HG03135 (cell line): ENCODE measurements around the gene MRPL33.
A peak's percentile ranks its signal among the peaks of the same experiment; 100 is the strongest.
"Not testable (repeated sequence)": the region's sequence is repeated elsewhere in the genome, so short reads cannot be mapped to it uniquely, and the experiment has no call there.

Source experiments
- ATAC-seq: cut with Tn5 transposase; IDR thresholded peaks from one replicate; pipeline ENCODE4 v1.9.1; 2021; ENCODE audit warnings: mild to moderate bottlenecking, moderate library complexity; ENCODE audit not compliant: unreplicated experiment

Gene MRPL33

DNA sequence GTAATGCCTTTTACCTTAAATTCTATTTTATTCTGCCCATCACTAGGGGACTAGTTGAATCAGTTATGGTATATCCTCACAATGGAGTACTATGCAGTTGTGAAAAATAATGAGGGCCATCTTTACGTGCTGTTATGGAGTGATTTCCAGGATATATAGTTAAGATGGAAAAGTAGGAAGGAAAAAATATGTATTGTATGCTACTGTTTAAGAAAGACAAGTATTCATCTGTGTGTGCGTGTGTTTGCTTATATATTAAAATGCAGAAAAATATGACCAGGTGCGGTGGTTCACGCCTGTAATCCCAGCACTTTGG, 32.5 kb upstream of the MRPL33 start:
- no peak for ATAC-seq

DNA sequence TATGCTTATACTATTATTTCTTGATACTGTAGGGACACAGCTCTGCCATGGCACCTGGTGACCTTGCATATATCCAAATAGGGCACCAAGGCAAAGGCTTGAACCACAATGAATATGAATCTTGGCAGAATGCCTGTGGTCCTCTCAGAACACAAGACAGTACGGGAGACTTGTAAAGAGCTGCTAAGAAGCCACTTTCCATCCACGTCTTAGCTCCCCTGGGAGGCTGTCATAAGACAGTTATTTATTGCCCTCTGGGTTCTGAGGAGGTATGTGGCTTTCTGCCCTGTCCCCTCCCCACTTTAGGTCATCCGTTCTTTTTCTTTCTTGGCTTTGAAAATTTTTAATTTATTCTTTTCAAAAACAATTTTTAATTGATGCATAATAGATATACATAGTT, 29.8 kb upstream of the MRPL33 start:
- ATAC-seq = no peak

DNA sequence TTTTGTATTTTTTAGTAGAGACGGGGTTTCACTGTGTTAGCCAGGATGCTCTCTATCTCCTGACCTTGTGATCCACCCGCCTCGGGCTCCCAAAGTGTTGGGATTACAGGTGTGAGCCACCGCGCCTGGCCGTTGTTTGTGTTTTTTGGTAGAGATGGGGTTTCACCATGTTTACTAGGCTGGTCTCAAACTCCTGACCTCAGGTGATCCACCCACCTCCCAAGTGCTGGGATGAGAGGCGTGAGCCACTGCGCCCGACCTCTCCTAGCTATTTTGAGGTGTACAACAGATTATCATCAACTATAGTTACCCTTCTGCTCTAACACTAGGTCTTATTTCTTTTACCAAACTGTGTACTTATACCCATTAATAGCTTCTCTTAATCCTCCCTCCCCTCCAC, 28.9 kb upstream of the MRPL33 start:
- ATAC-seq = no peak

DNA sequence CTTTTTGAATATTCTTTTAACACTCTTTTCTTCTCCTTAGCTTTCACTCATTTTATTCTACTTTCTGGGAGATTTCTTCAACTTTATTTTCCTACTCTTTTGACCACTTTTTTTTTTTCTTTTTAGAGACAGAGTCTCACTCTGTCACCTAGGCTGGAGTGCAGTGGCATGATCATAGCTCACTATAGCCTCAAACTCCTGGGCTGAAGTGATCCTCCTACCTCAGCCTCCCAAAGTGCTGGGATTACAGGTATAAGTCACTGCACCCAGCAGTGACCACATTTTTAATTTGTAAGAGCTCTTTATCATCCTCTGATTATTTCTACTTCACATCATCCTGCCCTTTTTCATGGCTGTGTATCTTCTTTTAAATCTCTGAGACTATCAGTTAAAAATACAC, 26.0 kb upstream of the MRPL33 start:
- not testable (repeated sequence) for ATAC-seq

DNA sequence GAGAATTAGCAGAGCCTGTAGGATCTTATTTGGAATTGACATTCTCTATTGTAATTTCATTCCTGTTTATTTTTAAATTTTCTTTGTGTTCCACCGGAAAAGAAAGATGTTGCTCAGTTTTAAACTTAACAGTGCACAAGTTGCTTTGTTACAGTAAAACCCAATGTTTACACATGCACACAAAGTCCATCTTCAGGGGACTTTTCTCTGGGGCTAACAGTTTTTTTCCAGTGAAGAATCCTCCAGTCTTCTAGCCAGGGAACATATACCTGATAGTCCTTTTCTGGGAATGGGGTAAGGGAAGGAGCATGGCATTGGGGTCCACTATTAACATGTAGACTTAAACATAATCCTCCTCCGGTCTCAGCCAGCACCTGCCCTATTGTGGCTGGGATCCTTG, 25.2 kb upstream of the MRPL33 start:
- no peak for ATAC-seq

DNA sequence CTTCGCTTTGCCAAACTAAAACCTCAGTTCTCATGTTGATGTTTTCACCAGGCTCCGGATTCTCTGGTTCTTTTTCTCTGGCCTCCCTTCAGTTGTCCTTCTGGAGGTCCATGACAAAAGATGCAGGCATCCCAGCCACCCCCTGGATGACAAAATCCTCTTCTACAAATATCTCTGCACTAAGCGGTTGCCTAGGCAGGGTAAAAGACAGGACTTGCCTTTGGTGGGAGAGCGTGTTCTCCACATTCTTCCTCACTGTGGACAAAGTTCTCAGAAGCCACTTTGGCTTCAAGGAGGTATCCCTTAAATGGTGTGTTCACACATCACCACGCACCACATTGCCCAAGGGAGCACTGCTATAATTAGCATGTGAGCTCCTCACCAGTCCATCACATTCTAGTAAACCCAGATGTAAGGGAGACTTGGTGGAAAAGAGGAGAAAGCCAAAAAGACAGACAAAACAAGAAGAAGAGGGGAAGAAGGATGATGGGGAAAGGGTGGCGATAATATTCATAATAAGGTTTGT, 23.6 kb upstream of the MRPL33 start:
- ATAC-seq = no peak

DNA sequence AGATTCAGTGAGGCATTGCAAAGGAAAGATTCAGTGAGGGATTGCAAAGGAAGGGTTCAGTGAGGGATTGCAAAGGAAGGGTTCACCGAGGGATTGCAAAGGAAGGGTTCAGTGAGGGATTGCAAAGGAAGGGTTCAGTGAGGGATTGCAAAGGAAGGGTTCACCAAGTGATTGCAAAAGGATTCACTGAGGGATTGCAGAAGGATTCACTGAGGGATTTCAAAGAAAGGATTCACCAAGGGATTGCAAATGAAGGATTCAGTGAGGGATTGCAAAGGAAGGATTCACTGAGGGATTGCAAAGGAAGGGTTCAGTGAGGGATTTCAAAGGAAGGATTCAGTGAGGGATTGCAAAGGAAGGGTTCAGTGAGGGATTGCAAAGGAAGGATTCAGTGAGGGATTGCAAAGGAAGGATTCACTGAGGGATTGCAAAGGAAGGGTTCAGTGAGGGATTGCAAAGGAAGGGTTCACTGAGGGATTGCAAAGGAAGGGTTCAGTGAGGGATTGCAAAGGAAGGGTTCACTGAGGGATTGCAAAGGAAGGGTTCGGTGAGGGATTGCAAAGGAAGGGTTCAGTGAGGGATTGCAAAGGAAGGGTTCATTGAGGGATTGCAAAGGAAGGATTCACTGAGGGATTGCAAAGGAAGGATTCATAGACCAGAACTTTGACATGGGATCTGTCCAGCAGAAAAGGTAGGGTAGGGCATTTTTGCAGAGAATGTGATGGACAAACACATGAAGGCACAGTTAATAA, 22.5 kb upstream of the MRPL33 start:
- not testable (repeated sequence) for ATAC-seq

DNA sequence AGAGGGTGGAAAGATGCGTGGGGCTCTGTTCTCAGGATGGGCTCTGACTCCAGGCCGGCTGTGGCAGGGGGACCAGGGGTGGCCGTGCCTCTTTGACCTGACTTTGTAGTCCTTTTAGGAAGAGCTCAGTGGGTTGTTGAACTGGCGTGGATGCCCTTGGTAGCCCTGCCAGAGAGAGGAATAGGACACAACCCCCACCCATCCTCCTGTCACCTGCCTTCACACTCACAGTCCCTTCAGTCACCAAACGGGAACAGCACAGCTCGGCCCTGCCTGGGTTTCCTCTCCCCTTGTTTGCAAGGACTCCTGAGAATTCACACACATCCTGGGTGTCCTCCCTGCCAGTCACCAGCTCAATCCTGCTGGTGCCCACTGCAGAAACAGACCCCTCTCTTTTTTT, 20.1 kb upstream of the MRPL33 start:
- no peak for ATAC-seq

DNA sequence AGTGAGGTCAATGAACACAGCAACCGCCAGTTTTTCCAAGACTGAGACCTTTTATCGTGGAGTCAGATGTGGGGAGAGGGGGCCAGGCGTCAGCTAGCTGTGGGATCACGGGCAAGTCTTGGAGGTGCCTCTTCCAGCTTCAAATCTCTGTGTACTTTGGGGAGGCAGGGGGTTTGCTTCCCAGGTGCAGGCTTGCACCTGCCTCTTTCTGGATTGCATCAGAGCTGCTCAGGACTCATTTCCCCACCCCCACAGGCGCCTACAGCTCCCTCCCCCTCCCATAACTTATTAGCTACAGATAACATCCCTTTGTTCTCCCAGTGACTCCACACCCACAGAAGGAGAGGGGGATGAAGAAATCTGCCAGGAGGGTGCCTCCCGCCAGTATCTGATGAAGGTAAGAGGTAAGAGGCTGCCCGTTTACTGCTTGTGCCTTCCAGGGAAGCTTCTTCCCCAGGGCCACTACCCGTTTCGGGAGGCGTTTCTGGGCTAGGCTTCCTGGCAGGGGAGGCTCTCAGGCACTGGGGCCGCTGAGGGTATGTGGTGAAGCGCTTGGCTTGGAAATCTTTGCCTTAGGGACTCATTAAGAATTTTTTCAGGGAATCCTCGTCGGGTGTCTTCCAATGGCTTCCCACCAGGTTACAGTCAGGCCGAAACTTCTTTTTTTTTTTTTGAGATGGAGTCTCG, 18.8 kb upstream of the MRPL33 start:
- ATAC-seq = no peak

DNA sequence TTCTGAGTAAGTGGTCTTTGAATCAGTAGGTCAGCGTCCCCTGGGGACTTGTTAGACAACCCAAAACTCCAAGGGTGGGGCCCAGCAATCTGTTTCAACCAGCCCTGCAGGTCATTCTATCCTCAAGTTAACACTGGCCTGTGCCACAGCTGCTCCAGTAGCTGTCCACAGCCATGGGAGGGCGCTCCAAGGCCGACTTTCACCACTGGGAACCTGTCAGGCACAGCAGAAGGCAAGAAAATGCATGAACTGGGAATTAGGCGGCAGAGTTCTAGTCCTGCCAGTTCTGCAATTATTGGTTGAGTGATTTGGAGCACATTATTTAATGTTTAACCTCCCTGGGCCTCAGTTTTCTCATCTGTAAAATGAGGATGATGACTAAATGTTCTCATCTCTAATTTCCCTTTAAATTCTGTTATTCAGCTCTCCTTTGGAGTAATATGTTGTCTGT, 17.4 kb upstream of the MRPL33 start:
- ATAC-seq = no peak

DNA sequence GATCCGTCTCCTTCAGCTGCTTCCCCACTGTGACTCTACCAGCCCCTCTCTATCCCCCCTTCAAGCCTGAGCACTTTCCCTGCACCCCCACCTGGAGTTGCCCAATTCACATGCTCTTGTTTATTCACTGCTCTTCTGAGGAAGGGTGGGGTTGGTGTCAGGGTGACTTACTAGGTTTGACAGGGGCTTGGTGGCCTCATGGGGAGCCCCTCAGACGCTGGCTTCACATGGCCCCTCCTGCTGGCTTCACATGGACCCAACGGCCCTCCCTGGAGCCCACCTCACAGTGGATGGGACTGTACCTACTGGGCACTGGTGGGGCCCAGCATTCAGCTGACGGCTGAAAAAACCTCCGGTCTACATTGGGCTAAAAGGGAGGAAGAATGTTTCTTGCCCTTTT, 16.7 kb upstream of the MRPL33 start:
- ATAC-seq = no peak

DNA sequence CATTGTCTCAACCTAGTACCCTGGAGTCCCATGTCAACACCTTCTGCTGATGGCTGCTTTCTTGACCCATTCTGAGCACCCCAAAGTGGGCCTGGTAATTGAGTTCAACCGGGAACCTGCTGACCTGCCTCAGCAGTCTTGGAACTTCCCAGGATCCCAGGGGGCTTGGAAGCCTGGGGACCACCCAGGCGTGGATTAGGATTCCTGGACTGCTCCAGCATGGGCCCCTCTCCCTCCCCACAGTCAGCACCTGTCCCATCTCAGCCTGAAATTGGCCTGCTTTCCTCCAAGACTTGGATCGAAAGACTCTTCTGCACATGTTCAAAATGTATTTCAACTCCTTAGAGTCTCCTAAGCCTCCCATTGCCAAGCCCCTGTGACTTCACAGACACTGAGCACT, 15.4 kb upstream of the MRPL33 start:
- ATAC-seq = no peak

DNA sequence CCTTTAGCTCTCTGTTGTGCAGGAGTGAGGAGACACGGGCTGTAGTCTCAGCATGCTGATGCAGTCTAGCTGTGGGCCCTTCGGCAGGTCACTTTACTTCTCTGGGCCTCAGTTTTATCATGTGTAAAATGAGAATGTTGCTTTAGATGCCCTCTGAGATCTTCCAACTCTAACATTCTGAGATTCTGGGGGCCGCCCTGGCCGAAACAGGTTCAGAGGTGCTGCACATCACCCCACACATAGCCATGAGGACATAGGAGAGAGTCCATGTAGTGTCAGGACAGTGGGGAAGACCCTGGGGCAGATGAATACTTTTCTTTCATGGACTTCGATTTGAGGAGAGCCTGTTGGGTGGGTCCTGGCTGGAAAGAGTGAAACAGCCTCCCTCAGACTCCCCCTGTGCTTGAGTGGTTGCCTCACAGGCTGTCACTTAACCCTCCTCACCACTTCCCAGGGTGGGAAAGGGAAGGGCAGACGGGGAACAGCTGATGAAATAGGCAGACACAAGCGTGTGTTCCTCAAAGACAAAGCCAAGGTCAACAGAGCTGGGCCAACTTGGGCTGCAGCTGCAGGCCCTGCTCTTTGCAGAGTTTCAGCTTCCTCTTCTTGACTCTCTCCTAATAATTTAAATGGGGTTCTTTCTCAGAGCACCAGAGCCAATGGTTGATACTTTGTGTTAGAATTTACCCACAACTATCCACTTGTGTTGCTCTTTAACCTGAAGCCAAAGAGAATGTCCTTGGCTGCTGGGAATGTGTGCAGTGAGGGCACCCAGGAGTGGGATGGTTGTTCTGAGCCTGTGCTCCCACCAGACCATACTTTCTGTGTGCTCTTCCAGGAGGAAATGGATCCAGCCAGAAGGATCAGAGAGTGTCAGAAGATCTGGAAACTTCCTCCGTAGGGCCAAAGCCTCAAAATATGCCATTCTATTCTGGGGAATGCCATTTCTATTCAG, 14.7 kb upstream of the MRPL33 start:
- no peak for ATAC-seq

DNA sequence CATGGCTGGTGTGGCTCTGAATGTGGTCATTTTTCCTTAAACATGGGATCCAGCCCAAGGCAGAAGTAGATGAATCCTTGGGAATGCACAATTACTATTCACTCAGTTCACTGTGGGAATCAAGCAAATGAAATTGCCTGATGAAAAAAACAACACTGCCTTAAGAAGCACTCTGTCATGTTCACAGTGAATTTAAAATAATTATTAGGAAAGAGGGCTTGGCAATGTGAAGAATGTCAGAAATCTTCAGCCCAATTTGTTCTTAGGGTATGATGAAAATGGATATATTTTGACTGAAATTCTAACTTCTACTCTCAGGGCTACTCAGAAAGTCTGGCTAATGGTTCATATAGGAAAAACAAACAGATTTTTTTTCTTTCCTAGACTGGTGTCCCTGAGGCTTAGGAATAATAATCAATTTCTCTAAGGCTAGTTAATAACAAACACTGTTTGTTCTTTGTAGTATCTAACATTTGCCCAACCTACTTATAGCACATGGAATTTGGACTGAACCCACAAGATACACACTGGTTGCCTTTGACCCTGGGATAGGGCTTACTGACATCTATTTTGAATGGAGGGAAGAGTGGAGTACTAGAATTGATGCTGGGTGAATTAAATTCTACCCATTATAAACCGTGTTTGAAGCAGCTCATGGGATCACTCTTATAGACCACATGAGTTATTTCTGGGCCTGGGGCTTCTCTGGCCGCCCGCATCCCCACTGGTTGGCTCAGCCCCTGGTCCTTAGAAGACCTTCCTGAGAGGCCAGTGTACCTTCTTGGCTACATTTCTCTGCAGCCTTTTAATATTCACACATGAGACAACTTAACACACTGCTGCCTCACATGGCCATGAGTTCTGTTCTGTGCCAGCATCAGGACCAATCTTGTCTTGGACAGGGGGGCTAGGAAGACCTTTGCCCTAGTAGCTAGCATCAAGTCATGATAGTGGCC, 8.3 kb upstream of the MRPL33 start:
- ATAC-seq = no peak

DNA sequence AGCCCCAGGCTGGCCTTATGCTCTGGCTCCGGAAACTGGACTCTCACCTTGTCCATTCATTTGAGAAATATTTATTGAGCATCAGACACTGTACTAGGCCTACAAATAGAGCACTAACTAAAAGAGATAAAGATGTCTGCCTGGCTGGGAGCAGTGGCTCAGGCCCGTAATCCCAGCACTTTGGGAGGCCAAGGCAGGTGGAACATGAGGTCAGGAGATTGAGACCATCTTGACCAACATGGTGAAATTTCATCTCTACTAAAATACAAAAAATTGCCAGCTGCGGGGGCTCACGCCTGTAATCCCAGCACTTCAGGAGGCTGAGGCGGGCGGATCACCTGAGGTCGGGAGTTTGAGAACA, 7.6 kb upstream of the MRPL33 start:
- ATAC-seq = no peak

DNA sequence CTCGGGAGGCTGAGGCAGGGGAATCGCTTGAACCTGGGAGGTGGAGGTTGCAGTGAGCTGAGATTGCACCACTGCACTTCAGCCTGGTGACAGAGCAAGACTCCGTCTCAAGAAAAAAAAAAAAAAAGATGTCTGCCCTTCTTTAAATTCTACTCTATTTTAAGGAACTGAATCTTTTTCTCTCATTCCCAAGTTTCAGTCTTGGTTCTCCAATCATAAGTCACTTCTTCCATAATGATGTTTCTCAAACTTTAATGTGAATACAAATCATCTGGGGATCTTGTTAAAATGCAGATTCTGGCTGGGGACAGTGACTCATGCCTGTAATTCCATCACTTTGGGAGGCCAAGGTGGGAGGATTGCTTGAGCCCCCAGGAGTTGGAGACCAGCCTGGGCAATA, 7.0 kb upstream of the MRPL33 start:
- not testable (repeated sequence) for ATAC-seq

DNA sequence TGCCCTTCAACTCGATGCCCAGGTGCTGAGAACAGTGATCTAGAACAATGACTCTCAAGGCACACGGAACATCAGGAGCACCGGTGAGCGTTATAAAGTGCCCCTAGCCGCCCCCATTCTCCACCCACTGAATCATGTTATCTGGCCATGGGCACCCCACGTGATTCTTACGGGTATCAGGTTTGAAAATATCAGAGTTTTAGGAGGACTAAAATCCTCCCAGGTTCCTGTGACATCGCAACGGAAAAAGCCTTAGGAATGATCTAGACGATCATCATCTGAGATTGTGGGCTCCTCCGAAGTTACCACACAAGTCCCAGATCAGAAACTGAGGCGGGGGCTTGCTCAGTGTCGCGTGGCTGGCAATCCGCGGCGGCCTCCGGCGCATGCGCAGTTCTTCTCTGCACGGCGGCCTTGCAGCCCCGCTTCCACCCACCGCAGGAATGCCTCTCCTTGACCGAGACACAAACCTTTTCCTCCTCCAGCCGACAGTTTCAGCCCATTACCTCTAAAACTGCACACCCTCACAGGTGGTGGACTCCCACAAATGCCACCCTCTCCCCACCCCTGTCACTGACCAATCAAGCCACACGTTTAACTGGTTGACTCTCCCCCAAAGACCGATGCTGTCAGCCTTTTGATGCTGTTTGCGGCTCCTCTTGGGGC, 5.8 kb upstream of the MRPL33 start:
- ATAC-seq = no peak

DNA sequence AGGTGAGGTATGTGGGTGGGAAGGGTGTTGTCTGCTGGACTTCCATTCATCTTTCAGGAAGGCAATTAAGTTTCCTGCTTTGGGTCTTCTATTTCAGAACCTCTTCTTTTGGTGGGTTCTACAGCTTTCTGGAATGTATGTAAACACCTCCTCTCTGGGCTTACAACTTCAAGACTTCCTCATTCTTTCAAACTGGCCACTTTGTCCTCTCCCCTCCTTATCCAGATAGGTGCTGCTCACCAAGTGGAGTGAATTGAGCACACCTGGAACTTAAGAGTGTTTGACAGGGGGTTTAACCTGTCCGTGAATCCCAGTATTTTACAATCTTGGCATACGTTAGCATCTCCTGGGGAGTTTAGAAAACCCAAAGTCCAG, 5.2 kb upstream of the MRPL33 start:
- ATAC-seq = no peak

DNA sequence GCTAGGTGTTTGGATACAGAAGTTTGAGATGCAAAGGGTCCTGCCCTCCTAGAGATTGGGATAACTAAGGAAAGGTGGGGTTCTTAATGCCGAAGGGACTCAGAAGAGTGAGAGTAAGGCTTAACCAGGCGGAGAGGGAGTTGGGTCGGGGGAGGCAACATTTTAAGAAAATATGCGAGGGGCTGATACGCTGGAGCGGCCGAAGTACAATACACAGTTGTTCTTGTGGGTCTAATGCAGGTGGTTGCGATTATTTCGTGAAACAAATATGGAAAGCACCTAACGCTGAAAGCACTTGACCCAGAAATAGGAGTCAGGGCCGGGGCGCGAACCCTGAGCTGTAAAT, 344 bp upstream of the MRPL33 start:
- peak; percentile 31 for ATAC-seq

DNA sequence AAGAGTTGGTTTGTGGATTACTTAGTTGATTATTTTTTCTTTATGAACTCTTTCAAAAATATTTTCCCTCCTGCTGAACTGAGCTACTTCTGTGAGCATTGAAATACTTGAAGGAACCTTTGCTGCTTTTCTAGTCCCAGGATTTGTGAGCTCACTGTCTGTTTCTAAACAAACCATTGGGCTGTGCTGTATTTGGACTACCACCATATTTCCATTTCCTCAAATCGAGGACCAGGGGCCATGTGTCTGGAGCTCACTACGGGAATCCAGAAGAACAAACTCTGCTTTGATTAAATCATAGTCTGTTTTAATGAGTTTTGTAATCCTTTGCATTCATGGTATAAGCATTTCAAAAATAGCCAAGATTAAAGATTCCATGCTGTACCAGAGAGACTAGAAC, 1.3 kb downstream of the MRPL33 start:
- ATAC-seq = no peak
